H9 (cell line): ENCODE data around the gene ABCG1. TPM values are rescaled to one million over a fixed set of nuclear protein-coding genes. Genes with fewer than 3 reads are reported as not detected.

Source experiments
- DNase-seq: peaks from one replicate; pipeline ENCODE4 v3.0.0-alpha.2; 2017
- H2AFZ ChIP-seq: one replicate; pipeline ENCODE4 v1.6.1; 2013; ENCODE audit warnings: mild to moderate bottlenecking, low read length, control low read depth, moderate library complexity
- H2AK5ac ChIP-seq: 2 replicates; pipeline ENCODE4 v1.6.1; 2013; ENCODE audit warnings: low read length, control low read depth, mixed read lengths; ENCODE audit not compliant: insufficient read length
- H2BK120ac ChIP-seq: one replicate; pipeline ENCODE4 v1.6.1; 2013; ENCODE audit warnings: low read depth, mild to moderate bottlenecking, low read length, control low read depth, inconsistent platforms; ENCODE audit not compliant: poor library complexity, severe bottlenecking
- H2BK12ac ChIP-seq: 2 replicates; pipeline ENCODE4 v1.6.1; 2013; ENCODE audit warnings: low read length, control low read depth, mixed read lengths, low read depth; ENCODE audit not compliant: insufficient read length
- H2BK15ac ChIP-seq: 2 replicates; pipeline ENCODE4 v1.6.1; 2013; ENCODE audit warnings: low read depth, low read length, control low read depth
- H2BK20ac ChIP-seq: one replicate; pipeline ENCODE4 v1.6.1; 2013; ENCODE audit warnings: low read depth, mild to moderate bottlenecking, low read length, control low read depth, inconsistent platforms; ENCODE audit not compliant: poor library complexity, severe bottlenecking
- H2BK5ac ChIP-seq: 2 replicates; pipeline ENCODE4 v1.6.1; 2013; ENCODE audit warnings: low read length, control low read depth, mixed read lengths; ENCODE audit not compliant: insufficient read length
- H3K14ac ChIP-seq: 2 replicates; pipeline ENCODE4 v1.6.1; 2013; ENCODE audit warnings: low read length, control low read depth; ENCODE audit not compliant: insufficient read depth
- H3K18ac ChIP-seq: 2 replicates; pipeline ENCODE4 v1.6.1; 2013; ENCODE audit warnings: low read depth, mild to moderate bottlenecking, mixed read lengths, low read length, control low read depth; ENCODE audit not compliant: insufficient read length
- H3K23ac ChIP-seq: 2 replicates; pipeline ENCODE4 v1.6.1; 2013; ENCODE audit warnings: low read length, control low read depth, mixed read lengths, low read depth; ENCODE audit not compliant: insufficient read length
- H3K23me2 ChIP-seq: 2 replicates; pipeline ENCODE4 v1.6.1; 2013; ENCODE audit warnings: low read depth, mild to moderate bottlenecking, mixed read lengths, low read length, control low read depth; ENCODE audit not compliant: insufficient read length, poor library complexity, severe bottlenecking
- H3K27ac ChIP-seq: 2 replicates; pipeline ENCODE4 v1.5.1; 2013; ENCODE audit warnings: low read length, control low read depth, mixed read lengths, low read depth; ENCODE audit not compliant: insufficient read length
- H3K27me3 ChIP-seq: 2 replicates; pipeline ENCODE4 v1.6.1; 2013; ENCODE audit warnings: low read length, control low read depth, inconsistent platforms; ENCODE audit not compliant: insufficient read depth
- H3K4ac ChIP-seq: 2 replicates; pipeline ENCODE4 v1.6.1; 2013; ENCODE audit warnings: low read depth, mild to moderate bottlenecking, control low read depth, inconsistent platforms, low read length, moderate library complexity
- H3K4me1 ChIP-seq: 2 replicates; pipeline ENCODE4 v1.6.1; 2013; ENCODE audit warnings: low read length, control low read depth, inconsistent platforms; ENCODE audit not compliant: insufficient read depth
- H3K4me2 ChIP-seq: 2 replicates; pipeline ENCODE4 v1.6.1; 2013; ENCODE audit warnings: low read length, control low read depth, mixed read lengths; ENCODE audit not compliant: insufficient read length, insufficient read depth
- H3K56ac ChIP-seq: 2 replicates; pipeline ENCODE4 v1.6.1; 2013; ENCODE audit warnings: low read depth, mild to moderate bottlenecking, mixed read lengths, low read length, control low read depth; ENCODE audit not compliant: insufficient read length
- H3K79me1 ChIP-seq: 2 replicates; pipeline ENCODE4 v1.6.1; 2013; ENCODE audit warnings: low read depth, mild to moderate bottlenecking, moderate library complexity, low read length, control low read depth, inconsistent platforms; ENCODE audit not compliant: insufficient read depth, poor library complexity, severe bottlenecking
- H3K79me2 ChIP-seq: 2 replicates; pipeline ENCODE4 v1.6.1; 2013; ENCODE audit warnings: low read length, control low read depth, inconsistent platforms; ENCODE audit not compliant: insufficient read depth
- H3K9ac ChIP-seq: 2 replicates; pipeline ENCODE4 v1.6.1; 2013; ENCODE audit warnings: low read length, control low read depth, mixed read lengths; ENCODE audit not compliant: insufficient read length; ENCODE audit errors: extremely low read depth
- H3K9me3 ChIP-seq: one replicate; pipeline ENCODE4 v1.6.1; 2013; ENCODE audit warnings: low read depth, low read length, inconsistent platforms; ENCODE audit not compliant: control insufficient read depth
- H3T11ph ChIP-seq: one replicate; pipeline ENCODE4 v1.6.1; 2013; ENCODE audit warnings: mild to moderate bottlenecking, low read length, control low read depth, inconsistent platforms
- H4K20me1 ChIP-seq: one replicate; pipeline ENCODE4 v1.6.1; 2013; ENCODE audit not compliant: control insufficient read depth, insufficient read length, insufficient read depth
- H4K5ac ChIP-seq: 2 replicates; pipeline ENCODE4 v1.6.1; 2013; ENCODE audit warnings: low read depth, mild to moderate bottlenecking, mixed read lengths, low read length, control low read depth; ENCODE audit not compliant: insufficient read length
- H4K8ac ChIP-seq: replicated peaks from 2 replicates; pipeline ENCODE4 v1.6.1; 2013; ENCODE audit warnings: low read length, control low read depth, mixed read lengths, low read depth; ENCODE audit not compliant: insufficient read length
- H4K91ac ChIP-seq: 2 replicates; pipeline ENCODE4 v1.6.1; 2013; ENCODE audit warnings: low read depth, mild to moderate bottlenecking, moderate library complexity, mixed read lengths, low read length, control low read depth; ENCODE audit not compliant: insufficient read length
- H3K27ac Mint-ChIP-seq, 3 experiments: 2 replicates in 2 of 3; 3 replicates in 1 of 3; pipeline ENCODE4 v1.8.0; 2020 to 2021; ENCODE audit warnings: mixed read lengths in 3 of 3, mild to moderate bottlenecking in 1 of 3, moderate library complexity in 1 of 3
- H3K27me3 Mint-ChIP-seq: 2 replicates; pipeline ENCODE4 v1.8.0; 2021; ENCODE audit warnings: low read depth, mild to moderate bottlenecking, moderate library complexity, mixed read lengths
- H3K36me3 Mint-ChIP-seq, 3 experiments: 2 replicates in 2 of 3; 3 replicates in 1 of 3; pipeline ENCODE4 v1.8.0; 2020 to 2021; ENCODE audit warnings: low read depth in 3 of 3, mixed read lengths in 3 of 3; ENCODE audit not compliant: insufficient read depth in 1 of 3
- H3K4me1 Mint-ChIP-seq, 2 experiments: 2 replicates each; pipeline ENCODE4 v1.8.0; 2020; ENCODE audit warnings: mixed read lengths in 2 of 2
- H3K4me3 Mint-ChIP-seq, 2 experiments: 2 replicates in 1 of 2; 3 replicates in 1 of 2; pipeline ENCODE4 v1.8.0; 2020 to 2021; ENCODE audit warnings: mild to moderate bottlenecking in 2 of 2, mixed read lengths in 2 of 2, moderate library complexity in 1 of 2
- H3K9me3 Mint-ChIP-seq, 2 experiments: 2 replicates in 1 of 2; 3 replicates in 1 of 2; pipeline ENCODE4 v1.8.0; 2020; ENCODE audit warnings: mild to moderate bottlenecking in 2 of 2, mixed read lengths in 2 of 2, moderate library complexity in 1 of 2
- WGBS: extraction: QIAGEN DNeasy Blood & Tissue Kit; methylation state at CpG from one replicate; pipeline ENCODE4 v1.1.7; 2013; ENCODE audit warnings: missing lambda C conversion rate, low lambda C conversion rate, mixed read lengths; ENCODE audit not compliant: insufficient read length; ENCODE audit errors: extremely low coverage; 5-methylcytosine and 5-hydroxymethylcytosine counted together
- total RNA-seq: library from RNA; stranded (reverse); gene quantifications from 2 replicates; pipeline ENCODE4 v1.2.1, GENCODE V29; 2021
- TF ChIP-seq, protein P1 (sequence below): fragments of 200-600 bp; sonication (generic); conservative IDR thresholded peaks from 3 replicates; pipeline ENCODE4 v1.8.0; 2021; ENCODE audit warnings: antibody characterized with exemption, mild to moderate bottlenecking

Gene ABCG1
- total RNA-seq, 1 experiment from 2014 or later, result 0.83 TPM

DNA sequence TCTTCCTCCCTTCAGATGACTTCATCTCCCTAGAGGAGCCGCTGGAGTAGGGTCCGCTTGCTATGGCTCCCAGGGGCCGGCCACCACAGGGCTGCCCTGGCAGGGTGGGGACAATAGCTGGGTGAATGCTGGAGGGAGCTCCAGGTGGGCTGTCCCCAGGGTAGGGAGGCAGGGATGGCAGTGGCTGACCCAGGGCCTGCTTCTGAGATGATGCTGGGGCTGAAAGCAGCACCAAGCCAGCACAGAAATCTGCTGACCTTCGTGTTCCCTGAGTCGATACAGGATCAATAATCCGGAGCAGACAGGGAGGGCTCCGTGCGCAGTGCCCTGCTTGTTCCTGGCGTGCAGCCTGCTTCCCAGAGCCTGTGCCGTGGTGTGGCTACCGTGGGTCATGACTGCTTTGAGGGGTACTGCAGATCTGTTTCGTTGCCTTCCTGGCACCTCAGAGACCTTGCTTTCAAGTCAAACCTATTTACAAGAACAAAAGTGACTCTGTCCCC is 62.3 kb downstream of the ABCG1 start:
- no peak overlapping the region for H2BK15ac ChIP-seq
- H3K23me2 ChIP-seq, result no peaks in the 10 kb centered on the region
- H4K8ac ChIP-seq, result no peak overlapping the region
- H2BK5ac ChIP-seq, result no peak overlapping the region
- no peak overlapping the region for H3K27ac ChIP-seq
- no peaks in the 10 kb centered on the region for H3K9me3 ChIP-seq
- H3K23ac ChIP-seq, result no peak overlapping the region
- Mint-ChIP-seq H3K9me3 (no peaks in the 10 kb centered on the region; a peak in 1 of 5 replicates), H3K4me1 (peaks cover 5 to 9% of the 10 kb centered on the region in 2 experiments; a peak in 3 of 4 replicates), H3K4me3 (no peak overlapping the region), H3K27me3 (0 out of 2 replicates have a peak, but pooled peaks cover 2% of the 10 kb centered on the region), H3K27ac (no peak overlapping the region), H3K36me3 (no peaks in the 10 kb centered on the region)
- no peak overlapping the region for H2AFZ ChIP-seq
- H3K18ac ChIP-seq, result no peak overlapping the region
- TF ChIP-seq, protein P1, sequence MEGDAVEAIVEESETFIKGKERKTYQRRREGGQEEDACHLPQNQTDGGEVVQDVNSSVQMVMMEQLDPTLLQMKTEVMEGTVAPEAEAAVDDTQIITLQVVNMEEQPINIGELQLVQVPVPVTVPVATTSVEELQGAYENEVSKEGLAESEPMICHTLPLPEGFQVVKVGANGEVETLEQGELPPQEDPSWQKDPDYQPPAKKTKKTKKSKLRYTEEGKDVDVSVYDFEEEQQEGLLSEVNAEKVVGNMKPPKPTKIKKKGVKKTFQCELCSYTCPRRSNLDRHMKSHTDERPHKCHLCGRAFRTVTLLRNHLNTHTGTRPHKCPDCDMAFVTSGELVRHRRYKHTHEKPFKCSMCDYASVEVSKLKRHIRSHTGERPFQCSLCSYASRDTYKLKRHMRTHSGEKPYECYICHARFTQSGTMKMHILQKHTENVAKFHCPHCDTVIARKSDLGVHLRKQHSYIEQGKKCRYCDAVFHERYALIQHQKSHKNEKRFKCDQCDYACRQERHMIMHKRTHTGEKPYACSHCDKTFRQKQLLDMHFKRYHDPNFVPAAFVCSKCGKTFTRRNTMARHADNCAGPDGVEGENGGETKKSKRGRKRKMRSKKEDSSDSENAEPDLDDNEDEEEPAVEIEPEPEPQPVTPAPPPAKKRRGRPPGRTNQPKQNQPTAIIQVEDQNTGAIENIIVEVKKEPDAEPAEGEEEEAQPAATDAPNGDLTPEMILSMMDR, result no peak
- H3K4ac ChIP-seq, result no peak overlapping the region
- no peak overlapping the region for H4K5ac ChIP-seq
- no peak overlapping the region for H2BK120ac ChIP-seq
- H3K9ac ChIP-seq, result no peak overlapping the region
- no peaks in the 10 kb centered on the region; the same call in 1 of the 2 replicates for H3K27me3 ChIP-seq
- H2BK20ac ChIP-seq, result no peak overlapping the region
- no peaks in the 10 kb centered on the region for H3K4me1 ChIP-seq
- no peak overlapping the region for H3T11ph ChIP-seq
- H2BK12ac ChIP-seq, result no peak overlapping the region
- no peaks in the 10 kb centered on the region for H3K79me2 ChIP-seq
- no peak overlapping the region for H2AK5ac ChIP-seq
- H4K20me1 ChIP-seq, result no peaks in the 10 kb centered on the region
- WGBS, result no CpG with 5 or more reads among the region's 12 CpGs
- no peaks in the 10 kb centered on the region for H3K79me1 ChIP-seq
- H4K91ac ChIP-seq, result no peak overlapping the region
- no peak overlapping the region for H3K4me2 ChIP-seq
- DNase-seq, result no peak
- no peak overlapping the region; the same call in 1 of the 2 replicates for H3K14ac ChIP-seq
- H3K56ac ChIP-seq, result no peak overlapping the region
